ENCODE results near the gene HNRNPUL2. TPM values are rescaled to one million over a fixed set of nuclear protein-coding genes. Genes with fewer than 3 reads are reported as not detected.

The HNRNPUL2 gene
- total and polyA plus RNA-seq, 9 of the 15 experiments (the other 6 are each of a cell fraction or from before 2014, with no cell fraction given), result 0.89 to 44.3 (median 15.2) TPM

- no peak for TF ChIP-seq TGIF2 (CRISPR knock-in tag; IDR thresholded peaks at IDR 0.05)
- no peak for TF ChIP-seq ZNF3 (CRISPR knock-in tag; IDR thresholded peaks at IDR 0.05)
- no peak for TF ChIP-seq ZNF140 (CRISPR knock-in tag; IDR thresholded peaks at IDR 0.05)
- no peak for TF ChIP-seq HSF4 (CRISPR knock-in tag; IDR thresholded peaks at IDR 0.05; ENCODE audit: borderline replicate concordance)
- no peak for TF ChIP-seq PTRF (tag; IDR thresholded peaks at IDR 0.05)
- peak; percentile 79 for TF ChIP-seq E2F5 (CRISPR knock-in tag; IDR thresholded peaks at IDR 0.05)
- TF ChIP-seq, protein P1, sequence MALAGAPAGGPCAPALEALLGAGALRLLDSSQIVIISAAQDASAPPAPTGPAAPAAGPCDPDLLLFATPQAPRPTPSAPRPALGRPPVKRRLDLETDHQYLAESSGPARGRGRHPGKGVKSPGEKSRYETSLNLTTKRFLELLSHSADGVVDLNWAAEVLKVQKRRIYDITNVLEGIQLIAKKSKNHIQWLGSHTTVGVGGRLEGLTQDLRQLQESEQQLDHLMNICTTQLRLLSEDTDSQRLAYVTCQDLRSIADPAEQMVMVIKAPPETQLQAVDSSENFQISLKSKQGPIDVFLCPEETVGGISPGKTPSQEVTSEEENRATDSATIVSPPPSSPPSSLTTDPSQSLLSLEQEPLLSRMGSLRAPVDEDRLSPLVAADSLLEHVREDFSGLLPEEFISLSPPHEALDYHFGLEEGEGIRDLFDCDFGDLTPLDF (CRISPR knock-in tag; IDR thresholded peaks at IDR 0.05), result no peak; the same call in 1 of the 2 replicates
- peak; percentile 36 for TF ChIP-seq ZFX (CRISPR knock-in tag; IDR thresholded peaks at IDR 0.05)
- TF ChIP-seq ZNF778 (CRISPR knock-in tag; IDR thresholded peaks at IDR 0.05), result no peak
- peak; percentile 82 for TF ChIP-seq POLR2H (tag; IDR thresholded peaks at IDR 0.05; ENCODE audit: low read depth)
- TF ChIP-seq NCOA6 (IDR thresholded peaks at IDR 0.05), result no peak; the same call in 1 of the 2 replicates
- no peak for TF ChIP-seq BCL6 (CRISPR knock-in tag; IDR thresholded peaks at IDR 0.05)
- no peak for TF ChIP-seq COPS2 (conservative IDR thresholded peaks at IDR 0.05)
- no peak for TF ChIP-seq RBM14 (IDR thresholded peaks at IDR 0.05; ENCODE audit: borderline replicate concordance, insufficient read depth, low read depth, low read length)
- no peak for TF ChIP-seq FOXJ3 (CRISPR knock-in tag; IDR thresholded peaks at IDR 0.05)
- no peak for TF ChIP-seq MLX (CRISPR knock-in tag; conservative IDR thresholded peaks at IDR 0.05)
- peak; percentile 83 for TF ChIP-seq TAF9B (IDR thresholded peaks at IDR 0.05; ENCODE audit: partially characterized antibody)
- no peak for TF ChIP-seq NFE2L1 (tag; IDR thresholded peaks at IDR 0.05; ENCODE audit: borderline replicate concordance, low read depth)
- TF ChIP-seq CREB5 (CRISPR knock-in tag; IDR thresholded peaks at IDR 0.05), result no peak
- TF ChIP-seq, protein P2, sequence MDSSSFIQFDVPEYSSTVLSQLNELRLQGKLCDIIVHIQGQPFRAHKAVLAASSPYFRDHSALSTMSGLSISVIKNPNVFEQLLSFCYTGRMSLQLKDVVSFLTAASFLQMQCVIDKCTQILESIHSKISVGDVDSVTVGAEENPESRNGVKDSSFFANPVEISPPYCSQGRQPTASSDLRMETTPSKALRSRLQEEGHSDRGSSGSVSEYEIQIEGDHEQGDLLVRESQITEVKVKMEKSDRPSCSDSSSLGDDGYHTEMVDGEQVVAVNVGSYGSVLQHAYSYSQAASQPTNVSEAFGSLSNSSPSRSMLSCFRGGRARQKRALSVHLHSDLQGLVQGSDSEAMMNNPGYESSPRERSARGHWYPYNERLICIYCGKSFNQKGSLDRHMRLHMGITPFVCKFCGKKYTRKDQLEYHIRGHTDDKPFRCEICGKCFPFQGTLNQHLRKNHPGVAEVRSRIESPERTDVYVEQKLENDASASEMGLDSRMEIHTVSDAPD (CRISPR knock-in tag; IDR thresholded peaks at IDR 0.05), result no peak
- TF ChIP-seq ZNF184 (CRISPR knock-in tag; IDR thresholded peaks at IDR 0.05), result no peak
- no peak for TF ChIP-seq ARID2 (IDR thresholded peaks at IDR 0.05)
- TF ChIP-seq HNRNPH1 (optimal IDR thresholded peaks at IDR 0.05; ENCODE audit: low read depth, low read length), result no peak
Observed at GRCh38 chr11:62671608-62672389, 55.5 kb downstream of the HNRNPUL2 start, which contains the start of the genes LBHD1 and UQCC3 (continued).
